ENCODE results near the gene PCLO.
"Not testable (repeated sequence)": the region's sequence is repeated elsewhere in the genome, so short reads cannot be mapped to it uniquely, and the experiment has no call there.

PCLO gene

DNA sequence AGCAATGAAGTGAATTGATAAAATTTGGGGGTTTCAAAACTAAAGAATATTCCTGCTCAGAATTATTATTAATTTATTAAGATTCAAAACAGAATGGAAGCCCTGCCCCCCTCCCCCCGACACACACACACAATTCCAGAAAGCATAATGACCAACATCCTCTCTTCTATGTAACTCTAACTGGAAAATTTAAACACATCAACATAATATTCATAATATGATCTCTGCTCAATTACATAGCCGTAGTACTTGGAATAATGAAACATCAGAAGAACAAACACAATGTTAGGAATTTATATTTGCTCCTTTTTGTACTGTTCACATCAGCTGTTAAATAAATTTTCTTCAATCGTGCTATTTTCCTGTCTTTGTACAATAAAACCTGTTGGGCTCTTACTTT is 20.8 kb downstream of the PCLO start:
- no peak for DNase-seq

GRCh38 chr7:83130623-83131545 is 31.8 kb downstream of the PCLO start:
- DNase-seq: no peak

GRCh38 chr7:83130191-83130590 is 32.5 kb downstream of the PCLO start:
- DNase-seq: no peak

DNA sequence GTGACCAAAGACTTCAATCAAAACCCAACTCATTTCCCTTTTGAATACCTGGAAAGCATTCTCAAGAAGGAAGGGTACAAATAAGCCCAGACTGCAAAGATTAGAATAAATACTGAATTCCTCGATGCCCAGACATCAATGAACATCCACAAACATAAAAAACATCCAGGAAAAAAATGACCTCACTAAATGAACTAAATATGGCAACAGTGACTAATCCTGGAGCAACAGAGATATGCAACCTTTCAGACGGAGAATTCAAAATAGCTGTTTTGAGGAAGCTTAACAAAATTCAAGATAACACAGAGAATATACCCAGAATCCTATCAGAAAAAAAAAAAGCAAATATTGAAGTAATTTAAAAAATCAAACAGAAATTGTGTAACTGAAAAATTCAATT is 43.2 kb downstream of the PCLO start:
- no peak for DNase-seq

- DNase-seq: no peak
These were observed 43.7 kb downstream of the PCLO start for GRCh38 chr7:83119026-83119382.

- no peak for DNase-seq
These were observed 44.2 kb downstream of the PCLO start for GRCh38 chr7:83118347-83119025.

DNA sequence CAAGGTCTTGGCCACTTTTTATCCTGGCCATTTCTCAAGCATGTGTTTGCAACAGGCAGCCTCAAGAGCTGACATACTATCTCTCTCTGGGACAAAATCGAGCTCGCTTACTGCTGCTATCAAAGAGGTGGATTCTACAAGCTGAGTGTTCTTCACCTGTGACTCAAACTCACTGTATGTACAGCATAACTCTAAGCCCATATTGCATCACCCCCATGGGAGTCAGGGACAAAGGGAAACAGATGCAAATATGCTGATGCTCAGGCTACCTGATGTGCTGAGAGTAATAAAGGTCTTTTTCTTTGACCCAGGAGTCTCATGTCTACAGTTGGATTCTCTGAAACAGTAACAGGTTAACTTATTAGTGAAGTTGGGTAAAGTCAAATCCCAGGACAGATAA is 45.2 kb downstream of the PCLO start:
- DNase-seq: no peak

GRCh38 chr7:83111391-83111790 is 51.3 kb downstream of the PCLO start:
- no peak for DNase-seq

DNA sequence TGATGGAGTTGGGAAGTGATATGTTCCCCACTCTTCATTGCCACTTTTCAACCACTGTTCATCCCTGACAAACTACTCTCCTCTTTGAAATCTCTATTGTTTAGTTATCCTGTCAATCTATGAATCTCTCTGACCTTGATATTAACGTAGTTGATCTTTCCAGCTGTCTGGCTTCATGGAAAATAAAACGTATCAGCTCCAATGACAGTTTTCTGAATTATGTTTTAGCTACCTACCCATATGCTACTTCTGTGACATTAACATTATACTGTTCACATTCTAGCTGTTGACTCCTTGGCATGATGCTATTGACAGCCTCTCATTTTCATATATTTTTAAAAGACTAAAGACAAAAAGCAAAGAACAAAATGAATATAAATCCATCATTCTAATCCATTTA is 53.3 kb downstream of the PCLO start:
- no peak for DNase-seq

DNA sequence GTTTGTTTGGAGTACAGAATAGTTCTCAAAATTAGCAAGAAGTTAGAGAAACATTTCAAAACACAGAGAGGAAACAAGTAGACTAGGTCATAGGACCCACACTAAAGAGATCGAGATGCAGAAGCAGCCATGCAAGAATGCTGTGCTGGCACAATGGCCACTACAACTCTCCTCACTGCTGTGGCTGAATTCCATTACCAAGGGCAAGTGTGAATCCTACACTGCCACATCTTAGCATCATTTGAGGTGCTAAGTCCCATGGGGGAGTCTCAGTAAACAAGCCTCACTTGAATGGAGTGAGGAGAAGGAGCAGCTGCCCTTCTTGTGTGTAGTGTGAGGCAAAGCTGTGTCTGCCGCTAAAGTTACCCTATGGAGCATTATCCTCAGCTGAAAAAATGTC is 56.7 kb downstream of the PCLO start:
- DNase-seq: no peak

GRCh38 chr7:83105063-83105462 is 57.6 kb downstream of the PCLO start:
- DNase-seq: no peak

DNA sequence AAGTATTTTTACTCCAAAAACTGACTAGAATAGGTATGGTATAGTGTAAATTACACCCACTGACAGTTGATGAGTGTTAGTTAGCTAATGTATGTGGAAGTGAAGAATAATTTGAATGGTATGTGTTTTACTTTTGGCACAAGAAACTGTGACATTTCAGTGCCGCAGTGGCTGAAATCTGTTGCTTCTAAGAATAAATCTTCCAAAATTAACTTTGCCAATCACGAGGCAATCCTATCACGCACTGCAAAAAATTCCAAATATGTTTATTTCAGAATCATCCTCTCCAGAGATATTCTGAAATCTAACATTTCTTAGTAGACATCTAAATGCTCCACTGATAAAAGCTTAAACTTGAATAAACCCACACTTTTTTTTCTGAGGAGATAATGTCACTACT is 61.2 kb downstream of the PCLO start:
- no peak for DNase-seq

DNA sequence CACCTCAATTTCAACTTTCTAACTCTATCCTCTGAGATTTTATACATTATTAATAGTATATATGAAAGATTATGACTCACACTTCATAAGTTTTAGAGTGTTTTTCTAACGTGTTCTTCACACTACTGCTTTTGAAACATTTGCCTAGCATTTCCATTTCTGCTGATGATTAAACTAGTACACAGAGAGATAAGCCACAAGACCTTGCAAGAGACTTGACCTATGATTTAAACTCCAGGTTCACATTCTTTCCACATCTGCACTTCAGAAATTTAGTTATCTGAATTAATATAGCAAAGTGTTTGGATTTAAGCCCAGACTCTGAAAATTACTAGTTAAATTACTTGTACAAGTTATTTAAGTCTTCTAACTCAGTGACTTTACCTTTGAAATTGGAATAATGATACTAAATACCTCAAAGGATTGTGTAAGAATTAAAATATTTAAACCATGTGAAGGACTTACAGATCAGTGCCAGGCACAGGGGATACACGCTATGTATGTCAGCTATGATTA is 66.6 kb downstream of the PCLO start:
- no peak for DNase-seq

DNA sequence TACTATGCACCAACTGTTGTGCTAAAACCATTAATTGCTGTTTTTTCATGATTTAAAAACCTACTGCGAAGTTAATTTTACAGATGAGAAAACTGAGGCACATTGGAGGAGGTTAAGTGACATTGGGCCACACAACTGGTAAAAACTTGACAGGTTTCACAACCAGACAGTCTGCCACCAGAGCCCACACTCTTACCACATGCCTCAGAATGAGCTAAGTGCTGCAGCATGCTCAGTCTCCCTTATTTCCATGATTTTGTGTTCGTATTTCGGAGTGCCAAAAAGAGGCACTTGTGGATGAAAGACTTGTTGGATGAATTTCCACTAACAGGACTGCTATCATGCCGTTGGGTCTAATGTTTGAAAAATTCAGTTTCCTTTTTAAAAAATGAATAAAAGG is 77.4 kb downstream of the PCLO start:
- no peak for DNase-seq

GRCh38 chr7:83079879-83080278 is 82.8 kb downstream of the PCLO start:
- DNase-seq: not testable (repeated sequence)

GRCh38 chr7:83077328-83077727 is 85.4 kb downstream of the PCLO start:
- no peak for DNase-seq

- DNase-seq: no peak
These were observed 89.8 kb downstream of the PCLO start for GRCh38 chr7:83072576-83073517.

DNA sequence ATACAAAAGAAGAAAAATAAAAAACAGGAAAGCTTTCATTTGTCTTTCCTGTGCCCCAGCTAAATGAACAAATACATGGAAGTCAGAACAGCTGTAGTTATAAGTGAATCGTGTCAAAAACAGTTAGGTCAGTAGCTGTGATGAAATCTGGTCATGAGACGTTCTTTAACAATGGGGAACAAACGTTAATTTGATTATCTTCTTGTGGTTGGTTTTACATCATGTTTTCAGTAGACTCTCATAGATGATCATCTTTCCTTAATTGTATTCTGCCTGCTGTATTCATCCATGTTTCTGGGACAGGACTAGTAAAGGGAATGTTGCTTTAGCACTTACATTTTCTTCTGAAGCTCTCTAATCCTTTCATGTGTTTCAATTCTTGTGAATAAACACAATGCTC is 97.0 kb downstream of the PCLO start:
- DNase-seq: no peak

GRCh38 chr7:83060218-83060617 is 102.5 kb downstream of the PCLO start:
- DNase-seq: no peak

DNA sequence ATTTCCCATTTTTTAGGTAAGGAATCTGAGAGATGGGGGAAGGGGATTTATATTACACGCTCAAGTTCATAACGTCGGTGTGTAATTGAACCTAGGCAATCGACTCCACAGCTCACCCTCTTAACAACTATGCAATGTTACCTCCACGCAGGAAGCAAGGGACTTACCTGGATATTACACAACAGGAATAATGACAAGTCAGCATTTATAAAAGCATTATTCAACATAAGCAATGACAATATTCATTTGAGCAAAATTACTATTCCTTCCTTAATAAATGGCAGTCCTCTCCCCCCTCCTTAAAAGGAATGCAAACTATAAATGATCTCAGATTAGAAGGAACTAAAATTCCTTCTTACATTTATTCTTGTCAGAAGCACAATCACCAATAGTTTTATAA is 104.0 kb downstream of the PCLO start:
- no peak for DNase-seq

- no peak for DNase-seq
These were observed 107.5 kb downstream of the PCLO start for GRCh38 chr7:83055197-83055596.

- no peak for DNase-seq
These were observed 108.2 kb downstream of the PCLO start for GRCh38 chr7:83054472-83054871.

GRCh38 chr7:83053965-83054364 is 108.7 kb downstream of the PCLO start:
- DNase-seq: no peak

All from CD4-positive, alpha-beta T cell treated with Interferon alpha-2 for 1 hour (primary cell).